Measurements from ENCODE around the gene LARP4B.

Gene LARP4B

DNA sequence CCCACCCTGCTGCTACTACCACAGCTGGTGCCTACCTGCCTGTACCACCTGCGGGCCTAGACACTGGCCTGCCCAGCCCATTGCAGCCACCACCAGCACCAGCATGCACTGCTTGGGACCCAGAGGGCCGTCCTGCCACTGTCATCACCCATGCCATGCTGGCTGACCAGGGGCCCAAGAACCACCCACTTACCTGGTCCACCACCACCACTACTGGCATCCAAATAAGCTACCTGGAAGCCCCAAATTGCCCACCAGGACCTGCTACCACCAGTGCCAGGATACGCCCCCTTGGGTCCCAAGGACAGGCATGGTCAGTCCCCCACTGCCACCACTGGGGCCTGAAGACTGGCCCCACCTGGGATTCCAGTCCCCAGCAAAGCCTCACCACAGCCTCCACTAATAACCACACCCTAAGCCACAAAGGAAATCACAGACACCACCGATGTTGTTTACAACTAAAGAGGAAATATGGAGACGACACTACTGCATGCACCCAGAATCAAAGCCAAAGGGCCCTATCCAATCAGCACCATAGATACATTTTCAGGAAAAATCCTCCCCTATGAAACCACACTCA lies 171.5 kb downstream of the LARP4B start:
- DNase-seq: no peak
